Epithelial cell of proximal tubule (primary cell): Measurements from ENCODE around the gene IRGQ. TPM values are rescaled to one million over a fixed set of nuclear protein-coding genes. Genes with fewer than 3 reads are reported as not detected.

Source experiments
- DNase-seq: peaks from one replicate; pipeline ENCODE4 v3.0.0-alpha.2; 2011; ENCODE audit warnings: low read depth
- H3K4me3 ChIP-seq: 2 replicates; pipeline ENCODE4 v1.5.1; 2011; ENCODE audit warnings: low read depth, mild to moderate bottlenecking, low read length
- CTCF ChIP-seq: conservative IDR thresholded peaks from 2 replicates; pipeline ENCODE4 v1.5.1; 2012; ENCODE audit warnings: low read depth, mild to moderate bottlenecking, low read length
- total RNA-seq: library from RNA; depleted of rRNA; stranded (reverse); fragments of >200 nt; gene quantifications from 2 replicates; pipeline ENCODE4 v1.2.3, GENCODE V29; 2015

IRGQ gene
- total RNA-seq, 1 donor from 2014 or later: 20.8 TPM

GRCh38 chr19:43618921-43619261 lies 23.0 kb upstream of the IRGQ start:
- peak overlapping the region; percentile 84 for H3K4me3 ChIP-seq
- DNase-seq: no peak
- no peak for TF ChIP-seq CTCF

- no peak for TF ChIP-seq CTCF
- no peak for DNase-seq
- no peak overlapping the region for H3K4me3 ChIP-seq
Measured at GRCh38 chr19:43616954-43617353, 21.0 kb upstream of the IRGQ start.

- DNase-seq: no peak
- no peak overlapping the region for H3K4me3 ChIP-seq
- no peak for TF ChIP-seq CTCF
Measured at GRCh38 chr19:43616306-43616705, 20.4 kb upstream of the IRGQ start.

GRCh38 chr19:43612374-43612773 lies 16.4 kb upstream of the IRGQ start:
- no peak for DNase-seq
- no peak overlapping the region for H3K4me3 ChIP-seq
- TF ChIP-seq CTCF: no peak

GRCh38 chr19:43611788-43612187 lies 15.9 kb upstream of the IRGQ start, which contains the start of gene SRRM5:
TSS of gene SRRM5 (plus strand) at chr19:43612088. CDS start at chr19:43612122, 34 bp downstream.
- DNase-seq: no peak
- TF ChIP-seq CTCF: no peak
- H3K4me3 ChIP-seq: no peak within 1 kb of the TSS

GRCh38 chr19:43610493-43610892 lies 14.6 kb upstream of the IRGQ start:
- TF ChIP-seq CTCF: no peak
- DNase-seq: no peak
- no peak overlapping the region for H3K4me3 ChIP-seq

GRCh38 chr19:43609872-43610271 lies 13.9 kb upstream of the IRGQ start:
- no peak for DNase-seq
- no peak overlapping the region for H3K4me3 ChIP-seq
- TF ChIP-seq CTCF: no peak
